ENCODE data around the gene APOA4. TPM values are rescaled to one million over a fixed set of nuclear protein-coding genes. Genes with fewer than 3 reads are reported as not detected.

Gene APOA4
- total RNA-seq, 6 experiments from 2014 or later, result not detected

DNA sequence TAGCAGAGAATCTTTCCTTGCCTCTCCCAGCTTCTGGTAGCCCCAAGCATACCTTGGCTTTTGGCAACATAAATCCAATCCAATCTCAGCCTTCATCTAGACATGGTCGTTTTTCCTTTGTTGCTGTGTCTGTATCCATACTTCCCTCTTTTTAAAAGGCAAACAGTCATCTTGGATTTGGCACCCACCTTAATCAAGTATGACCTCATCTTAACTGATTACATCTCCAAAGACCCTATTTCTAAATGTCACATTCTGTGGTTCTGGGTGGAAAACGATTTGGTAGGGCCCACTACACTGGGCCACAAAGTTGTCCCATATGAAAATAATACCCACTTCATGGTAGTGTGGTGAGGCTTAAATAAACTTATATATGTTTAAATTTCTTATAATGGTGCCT is 51.2 kb downstream of the APOA4 start:
- H3K4me1 Mint-ChIP-seq (ENCODE audit: low read depth), result peaks cover 35% of the 10 kb centered on the region
- H3K36me3 Mint-ChIP-seq (ENCODE audit: low read depth), result peaks cover 20% of the 10 kb centered on the region
- H3K27ac Mint-ChIP-seq, result peak overlapping the region; percentile 91
- no peaks in the 10 kb centered on the region for H3K9me3 Mint-ChIP-seq
- TF ChIP-seq, protein P1, sequence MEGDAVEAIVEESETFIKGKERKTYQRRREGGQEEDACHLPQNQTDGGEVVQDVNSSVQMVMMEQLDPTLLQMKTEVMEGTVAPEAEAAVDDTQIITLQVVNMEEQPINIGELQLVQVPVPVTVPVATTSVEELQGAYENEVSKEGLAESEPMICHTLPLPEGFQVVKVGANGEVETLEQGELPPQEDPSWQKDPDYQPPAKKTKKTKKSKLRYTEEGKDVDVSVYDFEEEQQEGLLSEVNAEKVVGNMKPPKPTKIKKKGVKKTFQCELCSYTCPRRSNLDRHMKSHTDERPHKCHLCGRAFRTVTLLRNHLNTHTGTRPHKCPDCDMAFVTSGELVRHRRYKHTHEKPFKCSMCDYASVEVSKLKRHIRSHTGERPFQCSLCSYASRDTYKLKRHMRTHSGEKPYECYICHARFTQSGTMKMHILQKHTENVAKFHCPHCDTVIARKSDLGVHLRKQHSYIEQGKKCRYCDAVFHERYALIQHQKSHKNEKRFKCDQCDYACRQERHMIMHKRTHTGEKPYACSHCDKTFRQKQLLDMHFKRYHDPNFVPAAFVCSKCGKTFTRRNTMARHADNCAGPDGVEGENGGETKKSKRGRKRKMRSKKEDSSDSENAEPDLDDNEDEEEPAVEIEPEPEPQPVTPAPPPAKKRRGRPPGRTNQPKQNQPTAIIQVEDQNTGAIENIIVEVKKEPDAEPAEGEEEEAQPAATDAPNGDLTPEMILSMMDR (IDR thresholded peaks at IDR 0.05), result no peak
- DNase-seq, result no peak
- H3K27me3 Mint-ChIP-seq (ENCODE audit: insufficient read depth), result peaks cover 2% of the 10 kb centered on the region
- peak overlapping the region; percentile 96 for H3K4me3 Mint-ChIP-seq

Other genes starting within 250 kb of the APOA4 start
- gene BUD13, start 50.3 kb downstream of the APOA4 start, total RNA-seq (2021; fragmentation: NEBNext Ultra II Directional; extraction: Animal tissue kit (Norgen Biotek cat#: 25700)), result 10 to 100 TPM in 5 of 6 experiments, 1 to 10 TPM in 1; 9.1 to 14.3 (median 13.2) TPM
- 10 to 100 TPM; 55.9 to 71.8 (median 64.4) TPM for gene ZPR1, start 35.3 kb downstream of the APOA4 start, total RNA-seq (2021; fragmentation: NEBNext Ultra II Directional; extraction: Animal tissue kit (Norgen Biotek cat#: 25700))
- gene APOA5, start 31.4 kb downstream of the APOA4 start, total RNA-seq (2021; fragmentation: NEBNext Ultra II Directional; extraction: Animal tissue kit (Norgen Biotek cat#: 25700)), result not detected
- gene APOC3, start 6.6 kb upstream of the APOA4 start, total RNA-seq (2021; fragmentation: NEBNext Ultra II Directional; extraction: Animal tissue kit (Norgen Biotek cat#: 25700)), result not detected
- gene APOA1, start 14.3 kb upstream of the APOA4 start, total RNA-seq (2021; fragmentation: NEBNext Ultra II Directional; extraction: Animal tissue kit (Norgen Biotek cat#: 25700)), result not detected